HG02981 (cell line): Measurements from ENCODE around the gene C1orf198.

ENCODE experiments used
- ATAC-seq: cut with Tn5 transposase; IDR thresholded peaks from one replicate; pipeline ENCODE4 v1.9.1; 2021; ENCODE audit warnings: mild to moderate bottlenecking, moderate library complexity; ENCODE audit not compliant: unreplicated experiment

Gene C1orf198

DNA sequence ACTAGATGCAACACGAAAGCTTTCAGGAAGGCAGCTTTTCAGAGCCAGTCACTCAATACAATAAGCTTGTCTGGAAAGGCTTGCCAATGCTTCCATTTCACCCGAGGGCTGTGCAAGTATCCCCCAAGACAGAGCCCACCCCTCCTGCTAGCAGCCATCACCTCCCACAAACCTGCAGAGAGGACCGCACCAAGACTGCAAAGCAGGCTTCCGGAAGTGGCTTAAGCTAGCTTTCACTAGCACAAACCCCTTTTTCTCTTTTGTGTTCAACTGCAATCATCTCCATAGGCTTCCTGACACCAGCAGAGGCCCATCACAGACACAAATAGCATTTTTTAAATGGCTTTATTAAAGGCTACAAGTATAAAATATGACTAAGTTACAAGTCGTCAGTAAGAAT is 31.5 kb downstream of the C1orf198 start:
- no peak for ATAC-seq

DNA sequence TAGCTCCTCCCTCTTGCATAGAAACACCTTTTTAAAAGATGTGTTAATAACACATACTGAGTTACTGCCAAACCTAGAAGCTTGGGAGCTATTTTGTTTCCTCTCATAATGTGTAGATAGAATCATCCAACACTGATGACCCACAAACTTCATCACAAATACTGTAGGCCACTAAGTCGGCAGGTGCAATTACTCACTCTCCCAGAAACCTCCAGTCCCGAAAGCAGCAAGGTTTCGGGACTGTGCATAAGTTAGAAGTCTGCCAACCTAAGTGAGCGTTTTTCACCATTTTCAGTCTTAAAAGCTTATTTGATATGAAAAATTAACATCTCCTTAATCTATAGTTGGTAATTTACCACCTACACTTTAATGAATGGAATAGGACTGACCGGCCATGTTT is 32.0 kb downstream of the C1orf198 start:
- ATAC-seq = no peak

DNA sequence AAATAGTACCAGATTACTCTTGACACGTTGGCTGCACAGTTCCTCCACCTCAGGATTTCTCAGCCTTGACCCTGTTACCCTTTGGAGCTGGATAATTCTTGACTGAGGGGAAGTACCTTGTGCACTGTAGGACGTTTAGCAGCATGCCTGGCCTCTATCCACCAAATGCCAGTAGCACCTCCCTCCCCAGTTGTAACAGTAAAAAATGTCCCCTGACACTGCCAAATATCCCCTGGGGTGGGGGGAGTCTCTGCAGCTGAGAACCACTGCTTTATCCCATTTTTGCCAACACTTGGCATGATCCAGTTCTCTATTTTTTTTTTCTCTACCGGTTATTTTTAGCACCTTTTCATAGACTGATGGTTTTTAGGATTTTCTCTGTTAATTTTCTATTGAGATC is 34.0 kb downstream of the C1orf198 start:
- ATAC-seq = no peak

DNA sequence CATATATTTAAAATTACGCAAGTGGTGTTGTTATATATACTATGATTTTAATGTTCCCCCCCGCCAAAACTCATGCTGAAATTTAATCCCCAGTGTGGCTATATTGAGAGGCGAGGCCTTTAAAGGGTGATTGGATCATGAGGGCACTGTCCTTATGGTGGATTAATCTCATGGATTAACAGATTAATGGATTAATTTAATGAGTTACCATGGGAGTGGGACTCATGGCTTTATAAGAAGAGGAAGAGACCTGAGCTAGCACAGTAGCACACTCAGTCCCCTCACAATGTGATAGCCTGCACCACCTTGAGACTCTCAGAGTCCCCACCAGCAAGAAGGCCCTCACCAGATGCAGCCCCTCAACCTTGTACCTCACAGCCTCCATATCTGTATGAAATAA is 34.8 kb downstream of the C1orf198 start:
- no peak for ATAC-seq

DNA sequence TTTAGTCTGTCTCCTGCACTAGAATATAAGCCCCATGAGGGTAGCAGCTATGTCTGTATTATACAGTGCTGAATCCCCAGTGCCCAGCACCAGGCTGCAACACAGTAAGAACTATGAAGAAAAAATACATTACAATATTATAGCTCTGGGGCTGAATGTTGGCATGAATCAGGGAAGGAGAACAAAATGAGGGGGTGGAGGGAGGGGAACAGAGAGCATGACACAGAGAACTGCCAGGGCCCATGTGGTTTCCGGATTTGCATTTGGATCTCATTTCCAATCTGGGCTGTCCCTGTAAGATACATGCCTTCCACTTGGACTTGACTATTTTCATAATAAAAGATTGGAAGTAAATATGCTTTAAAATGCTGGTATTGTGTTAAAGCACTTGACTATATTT is 35.8 kb downstream of the C1orf198 start:
- ATAC-seq = no peak

DNA sequence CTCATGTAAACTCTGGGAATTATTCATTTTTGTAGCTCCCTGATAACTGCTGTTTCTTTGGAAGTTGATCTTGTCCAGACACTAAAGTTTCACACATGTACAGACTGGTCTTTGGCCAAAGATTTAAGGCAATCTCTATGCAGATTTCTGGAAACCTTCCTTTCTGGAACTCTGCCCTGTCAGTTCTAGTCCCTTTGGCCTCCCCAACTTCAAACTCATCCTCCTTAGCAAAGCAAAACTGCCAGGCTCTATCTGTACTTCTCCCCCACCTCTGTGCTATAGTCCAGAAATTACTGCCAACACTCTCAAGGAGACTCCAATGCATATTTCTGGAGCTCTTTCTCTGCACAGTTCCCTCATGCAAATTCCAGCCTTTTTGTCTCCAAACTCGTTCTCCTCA is 36.5 kb downstream of the C1orf198 start:
- no peak for ATAC-seq

DNA sequence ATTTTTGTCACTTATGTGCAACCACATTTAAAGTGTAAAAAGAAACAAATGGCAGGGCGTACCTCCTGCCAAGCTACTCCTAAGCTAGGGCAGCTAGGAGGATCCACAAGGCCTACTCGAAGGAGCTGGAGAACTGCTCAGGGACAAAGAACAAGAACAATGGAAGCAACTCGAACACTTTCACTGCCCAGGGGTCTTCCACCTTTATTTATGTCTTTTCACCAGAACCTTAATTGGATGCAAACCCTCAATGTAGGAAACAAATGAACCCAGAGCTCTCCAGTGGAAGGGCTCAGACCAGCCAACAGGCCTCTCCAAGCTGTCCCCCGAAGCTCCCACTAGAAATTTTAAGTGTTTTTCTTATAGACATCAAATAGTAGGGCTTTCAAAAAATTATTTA is 39.9 kb downstream of the C1orf198 start:
- no peak for ATAC-seq

DNA sequence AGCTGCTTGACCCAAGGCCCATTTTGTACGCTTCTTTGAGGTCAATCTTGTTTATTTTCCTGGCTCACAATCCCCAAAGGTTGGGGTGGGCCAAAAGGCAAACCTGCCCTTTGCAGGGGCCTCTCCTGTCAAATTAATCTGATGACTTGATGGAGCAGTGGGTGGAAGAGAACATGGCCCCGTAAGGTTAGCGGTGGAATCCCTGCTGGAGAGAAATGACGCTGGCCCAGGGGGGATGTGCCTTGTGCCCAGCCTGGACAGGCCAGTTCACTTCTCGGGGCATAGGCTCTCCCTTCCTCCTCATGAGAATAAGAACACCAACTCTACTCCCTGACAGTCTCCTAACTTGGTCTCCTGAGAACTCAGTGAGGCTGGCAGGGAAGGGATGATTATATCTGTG is 40.5 kb downstream of the C1orf198 start:
- ATAC-seq = no peak

DNA sequence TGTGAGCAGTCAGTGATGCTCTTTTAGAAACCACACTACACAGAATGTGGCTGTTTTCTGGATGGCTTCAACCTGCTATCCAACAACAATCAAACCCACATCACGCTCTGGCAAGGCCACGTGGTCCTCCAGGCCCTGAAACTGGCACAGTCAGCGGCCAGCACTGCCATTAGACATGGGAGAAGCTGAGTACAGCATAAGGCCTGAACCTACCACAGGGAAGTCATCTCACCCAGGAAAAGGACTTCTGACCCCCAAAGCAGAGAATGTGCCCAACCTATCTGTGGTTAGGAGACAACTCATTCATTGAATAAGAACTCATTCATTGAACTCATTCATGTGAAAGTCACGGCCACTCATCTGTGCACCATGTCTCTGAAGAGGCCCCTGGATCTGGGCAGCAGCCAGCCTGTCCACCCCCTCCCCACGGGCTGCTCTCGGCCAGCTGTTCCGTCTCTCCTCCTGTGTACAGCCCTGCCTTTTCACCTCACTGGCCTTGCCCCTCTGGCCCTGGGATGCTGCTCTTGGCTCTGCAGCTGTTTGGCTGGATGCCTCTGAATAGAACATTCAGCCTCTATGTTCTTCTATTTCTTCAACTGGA is 41.1 kb downstream of the C1orf198 start:
- ATAC-seq = no peak

DNA sequence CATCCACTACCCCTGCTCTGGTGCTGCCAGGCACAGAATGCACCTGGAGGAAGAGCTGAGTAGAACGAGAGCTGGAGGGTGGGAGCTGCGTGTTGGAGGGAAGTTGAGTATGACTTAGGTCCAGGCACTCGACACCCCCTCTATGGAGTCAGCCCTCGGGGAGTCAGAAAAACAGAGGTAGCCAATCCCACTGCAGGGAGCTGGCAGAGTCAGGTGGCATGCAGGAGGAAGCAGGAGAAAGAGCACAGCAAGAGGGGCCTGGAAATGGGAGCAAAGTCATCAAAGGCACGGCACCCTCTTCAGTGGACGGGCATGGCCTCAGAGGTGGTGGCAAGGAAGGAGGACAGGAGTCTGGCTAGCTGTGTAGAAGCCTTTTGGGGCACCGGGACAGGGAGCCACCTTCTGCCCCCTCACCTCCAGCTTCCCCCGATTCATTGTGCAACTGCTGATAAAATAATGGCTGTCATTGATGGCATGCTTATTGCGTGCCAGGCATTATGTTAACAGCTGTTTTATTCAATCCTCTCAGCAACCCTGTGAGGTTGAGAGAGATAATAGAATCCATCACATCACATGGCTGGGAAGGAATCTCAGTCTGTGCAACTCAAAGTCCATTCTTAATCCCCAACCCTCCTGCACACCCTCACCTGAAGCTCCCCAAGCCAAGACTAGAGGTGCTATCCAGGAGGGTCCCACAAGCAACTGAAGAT is 42.0 kb downstream of the C1orf198 start:
- no peak for ATAC-seq

DNA sequence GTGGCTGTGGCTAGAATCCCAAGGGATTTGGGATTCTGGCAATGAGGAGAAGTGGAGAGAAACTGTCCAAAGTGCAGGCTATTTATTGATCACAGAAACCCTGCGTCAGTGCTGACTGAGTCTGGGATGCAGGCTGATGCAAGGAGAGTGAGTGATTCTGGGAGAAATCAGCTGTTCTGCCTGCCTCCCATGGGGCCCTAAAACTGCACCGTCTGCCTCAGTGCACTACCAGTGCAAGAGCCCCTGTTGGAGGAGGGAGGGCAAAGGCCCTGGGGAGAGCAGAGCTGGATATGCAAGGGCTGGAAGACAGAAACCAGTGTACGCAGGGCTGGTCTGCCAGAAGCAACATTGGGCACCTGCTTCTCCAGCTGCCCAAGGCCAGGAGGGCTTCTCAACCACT is 42.6 kb downstream of the C1orf198 start:
- ATAC-seq = no peak

DNA sequence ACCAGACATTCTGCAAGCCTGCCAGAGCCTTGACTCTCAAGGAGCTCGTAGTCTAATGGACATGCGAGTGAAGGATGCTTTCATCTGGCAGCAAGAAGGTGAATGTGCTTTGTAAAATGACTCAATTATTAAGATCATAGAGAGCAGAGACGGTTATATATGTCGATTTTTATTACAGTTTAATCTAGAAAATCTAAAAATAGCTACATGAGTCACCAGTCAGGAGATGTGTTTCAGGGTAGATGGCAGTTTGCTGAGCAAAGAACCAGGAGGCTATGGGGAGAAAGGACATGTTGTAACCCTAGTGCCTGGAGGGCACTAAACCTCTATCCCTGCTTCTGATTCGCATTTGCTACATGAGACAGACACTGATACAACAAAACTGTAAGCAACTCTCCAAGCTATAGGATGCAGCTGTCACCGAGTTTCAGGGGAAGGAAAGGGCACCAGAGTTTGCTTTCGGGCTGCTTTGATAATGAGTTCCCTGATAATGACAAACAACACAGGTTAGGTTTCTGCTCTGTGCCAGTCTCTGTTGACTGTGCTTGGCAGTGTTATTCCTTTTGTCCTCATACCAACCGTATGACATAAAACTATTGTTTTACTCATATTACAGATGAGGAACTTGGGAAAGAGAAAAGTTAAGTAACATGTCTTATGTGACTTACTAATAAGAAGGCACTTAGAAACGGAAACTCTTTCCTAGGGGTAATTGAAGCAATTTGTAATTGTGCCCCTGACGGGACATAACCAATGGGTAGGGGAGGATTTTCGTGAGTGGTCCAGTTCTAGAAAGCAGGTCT is 43.2 kb downstream of the C1orf198 start:
- ATAC-seq = no peak

DNA sequence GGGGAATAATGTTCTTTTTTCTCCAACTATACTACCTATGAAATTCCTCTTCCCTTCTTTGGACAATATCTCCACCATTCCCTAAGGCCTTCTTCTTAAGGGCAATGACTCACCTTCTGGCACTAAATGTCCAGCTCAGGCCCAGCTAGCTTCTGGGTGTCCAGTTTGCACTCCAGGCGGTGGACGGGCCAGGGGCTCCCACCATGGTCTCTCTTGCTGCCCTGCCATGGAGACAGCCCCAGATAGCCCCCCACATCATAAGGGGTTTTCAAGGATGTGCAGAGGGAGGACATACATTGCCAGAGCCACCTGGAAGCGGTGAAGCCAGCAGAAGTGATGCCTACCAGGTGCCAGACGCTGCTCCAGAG is 43.8 kb downstream of the C1orf198 start:
- no peak for ATAC-seq

DNA sequence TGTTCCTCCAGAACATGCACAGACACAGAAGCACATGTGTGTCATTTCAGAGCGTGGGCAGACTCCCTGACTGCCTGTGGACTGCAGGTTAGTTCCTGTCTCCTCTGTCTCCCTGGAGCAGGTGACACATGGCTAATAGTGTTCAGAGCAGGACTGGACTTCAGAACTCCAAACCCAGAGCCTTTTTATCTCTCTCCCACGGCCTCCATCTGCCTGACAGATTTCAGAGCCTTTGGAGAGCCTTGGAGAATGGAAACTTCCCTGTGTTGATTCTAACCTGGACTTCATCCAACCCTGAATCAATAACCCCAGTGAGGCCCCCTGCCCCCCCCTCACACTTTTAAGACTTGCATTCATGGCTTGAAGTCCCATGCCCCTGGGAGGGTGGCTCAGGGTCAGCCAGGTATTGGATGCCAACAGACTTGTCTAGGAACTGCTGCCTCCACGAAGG is 44.4 kb downstream of the C1orf198 start:
- no peak for ATAC-seq

DNA sequence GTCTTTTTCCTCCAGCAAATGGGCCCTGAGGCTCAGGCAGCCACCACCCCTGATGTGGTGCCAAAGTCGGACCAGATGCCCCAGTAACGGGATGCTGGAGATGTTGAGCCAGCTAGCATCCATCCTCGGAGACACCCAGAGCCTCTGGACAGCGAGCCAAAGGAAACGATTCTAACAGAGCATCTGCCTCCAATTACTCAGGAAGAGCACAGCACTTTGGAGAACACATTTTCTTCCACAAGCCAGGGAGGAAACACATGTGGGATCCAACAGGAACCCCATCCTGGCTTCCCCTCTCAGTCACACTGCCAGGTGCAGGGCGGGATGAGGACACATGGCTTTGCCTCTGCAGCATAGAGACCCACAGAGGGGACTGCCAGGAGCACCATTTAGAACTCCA is 44.9 kb downstream of the C1orf198 start:
- no peak for ATAC-seq

DNA sequence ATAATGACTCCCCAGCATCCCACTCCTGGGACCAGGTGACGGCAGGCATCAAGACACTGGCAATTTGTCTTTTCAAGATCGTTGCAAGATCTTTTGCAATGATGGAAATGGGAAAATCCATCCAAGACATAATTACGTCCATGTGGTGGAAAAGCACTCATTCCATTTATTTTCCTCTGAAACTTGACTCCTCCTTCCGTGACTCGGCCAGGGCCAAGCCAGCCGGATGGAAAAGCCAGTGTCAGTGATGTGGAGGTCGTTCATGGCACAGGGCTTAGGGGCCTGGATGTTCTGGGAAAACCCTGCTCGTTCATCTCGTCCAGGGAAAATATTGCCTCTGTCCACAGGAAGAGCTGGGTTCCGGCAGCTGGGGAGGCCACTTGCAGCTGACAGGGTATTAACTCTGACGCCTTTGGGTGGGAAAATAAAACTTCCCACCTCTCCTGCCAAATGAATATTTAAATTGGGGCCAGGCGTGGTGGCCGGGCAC is 46.2 kb downstream of the C1orf198 start:
- no peak for ATAC-seq

DNA sequence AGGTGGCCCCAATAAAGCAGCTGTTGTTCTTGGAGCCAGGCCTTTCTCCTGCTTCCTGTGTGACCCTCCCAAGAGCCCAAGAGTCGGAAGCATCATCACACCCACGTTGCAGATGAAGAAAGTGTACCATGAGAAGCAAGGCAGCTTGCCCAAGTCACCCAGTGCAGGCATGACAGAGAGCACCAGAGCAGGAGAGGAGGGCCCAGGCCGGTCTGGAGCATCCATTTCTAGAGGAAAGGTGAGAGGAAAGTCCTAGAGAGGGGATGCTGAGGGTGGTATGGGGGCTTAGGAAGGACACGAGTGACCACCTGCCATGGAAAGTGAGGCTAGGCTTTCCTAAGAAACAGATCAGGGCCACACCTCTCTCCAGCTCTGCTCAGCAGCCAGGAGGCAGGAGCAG is 47.0 kb downstream of the C1orf198 start:
- ATAC-seq = no peak

DNA sequence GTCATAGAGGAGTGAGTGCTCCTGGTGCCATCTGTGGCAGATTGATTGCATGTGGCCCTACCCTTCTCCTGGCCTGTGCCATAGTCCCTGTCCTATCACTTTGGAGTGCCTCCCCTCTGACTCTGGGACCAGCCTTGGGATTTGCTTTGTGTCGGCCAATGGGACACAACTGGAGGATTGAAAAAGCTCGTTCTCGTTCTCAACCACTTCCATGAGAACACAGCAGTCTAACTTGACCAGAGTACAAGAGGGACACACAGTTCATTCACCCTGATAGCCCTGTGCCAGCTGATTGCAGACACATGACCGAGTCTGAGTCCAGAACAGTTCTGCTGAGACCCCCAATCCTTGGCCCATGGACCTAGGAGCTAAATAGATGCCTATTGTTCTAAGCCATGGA is 47.8 kb downstream of the C1orf198 start:
- ATAC-seq = no peak

DNA sequence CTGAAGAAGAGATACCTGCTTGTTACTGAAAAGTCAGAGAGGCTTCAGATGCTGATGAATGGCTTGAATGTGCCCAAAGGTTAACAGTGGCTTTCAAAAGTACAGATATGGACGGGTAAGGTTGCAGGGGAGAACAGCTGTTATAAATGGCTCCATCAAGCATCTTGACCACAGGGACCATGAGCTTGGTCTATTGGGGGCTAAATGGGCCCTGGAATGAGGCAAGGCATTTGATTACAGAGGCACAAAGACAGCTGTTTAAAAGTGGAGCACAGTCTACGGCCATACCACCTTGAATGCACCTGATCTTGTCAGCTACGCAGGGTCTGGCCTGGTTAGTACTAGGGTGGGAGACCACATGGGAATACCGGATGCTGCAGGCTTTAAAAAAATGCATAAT is 48.3 kb downstream of the C1orf198 start:
- ATAC-seq = no peak

DNA sequence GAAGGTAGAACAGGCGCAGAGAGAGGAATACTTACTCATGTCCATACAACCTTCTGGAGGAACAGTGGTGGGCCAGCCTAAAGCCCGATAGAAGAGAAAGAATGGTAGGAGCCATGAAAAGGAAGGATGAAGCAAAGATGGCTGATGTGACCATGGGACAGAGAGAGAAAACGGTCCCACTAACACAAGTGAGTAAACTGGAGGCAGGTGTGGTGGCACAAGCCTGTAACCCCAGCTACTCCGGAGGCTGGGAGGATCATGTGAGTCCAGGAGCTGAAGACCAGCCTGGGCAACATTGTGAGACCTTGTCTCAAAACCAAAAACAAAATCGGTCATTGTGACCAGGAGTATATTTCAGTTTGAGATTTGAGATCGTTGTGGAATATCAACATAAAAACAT is 49.4 kb downstream of the C1orf198 start:
- ATAC-seq = no peak

DNA sequence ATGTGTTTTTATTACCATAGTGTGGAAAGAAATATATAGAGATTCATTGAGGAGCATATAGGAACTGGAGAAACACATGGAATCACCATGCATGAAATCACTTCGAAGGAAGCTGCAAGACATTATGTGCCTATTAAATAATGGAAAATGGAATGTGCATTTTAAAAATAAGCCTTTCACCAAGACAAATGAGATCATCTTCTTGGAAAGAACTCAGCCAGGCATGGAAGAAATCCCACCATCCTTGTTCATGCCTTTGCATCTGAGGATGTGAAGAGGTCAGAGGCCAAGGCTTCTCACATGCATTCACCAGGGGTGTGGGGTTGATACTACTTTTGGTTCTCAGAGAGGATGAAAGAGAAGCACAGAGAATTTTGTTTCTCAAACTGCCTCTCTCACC is 50.0 kb downstream of the C1orf198 start:
- ATAC-seq = no peak

DNA sequence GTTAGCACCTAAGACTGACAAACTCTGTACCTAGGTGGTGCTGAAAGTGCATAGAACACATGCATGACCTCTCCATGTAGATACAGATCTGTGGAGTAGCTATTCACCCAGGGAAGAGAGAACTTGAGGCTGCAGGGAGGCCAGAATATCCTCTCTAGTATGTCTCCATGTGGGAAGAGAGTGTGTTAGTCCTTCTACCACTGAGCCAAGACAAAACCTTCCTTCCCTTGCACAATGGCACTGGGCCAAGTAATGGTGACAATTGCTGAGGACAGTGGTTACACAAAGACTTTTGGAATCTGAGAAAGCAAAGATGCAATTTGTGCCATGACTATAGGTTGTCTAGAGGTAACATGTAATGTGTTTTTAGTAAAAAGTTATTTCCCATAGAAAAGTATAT is 52.3 kb downstream of the C1orf198 start:
- no peak for ATAC-seq
